Measurements from ENCODE around the gene ISYNA1.

ISYNA1 gene

GRCh38 chr19:18450021-18450930 is 12.3 kb upstream of the ISYNA1 start:
- no peak for TF ChIP-seq CTCF (IDR thresholded peaks at IDR 0.05; ENCODE audit: low read depth, low read length, missing control alignments)
- no peak overlapping the region for H3K4me3 ChIP-seq (ENCODE audit: low read depth, low read length)
- DNase-seq (ENCODE audit: low read depth): no peak

- no peak for DNase-seq (ENCODE audit: low read depth)
- TF ChIP-seq CTCF (IDR thresholded peaks at IDR 0.05; ENCODE audit: low read depth, low read length, missing control alignments): no peak
- H3K4me3 ChIP-seq (ENCODE audit: low read depth, low read length): no peak overlapping the region
These were observed 11.6 kb upstream of the ISYNA1 start for GRCh38 chr19:18449552-18449951.

GRCh38 chr19:18446811-18447359 is 9.0 kb upstream of the ISYNA1 start:
- no peak for TF ChIP-seq CTCF (IDR thresholded peaks at IDR 0.05; ENCODE audit: low read depth, low read length, missing control alignments)
- no peak overlapping the region for H3K4me3 ChIP-seq (ENCODE audit: low read depth, low read length)
- DNase-seq (ENCODE audit: low read depth): no peak

- no peak overlapping the region for H3K4me3 ChIP-seq (ENCODE audit: low read depth, low read length)
- DNase-seq (ENCODE audit: low read depth): no peak
- no peak for TF ChIP-seq CTCF (IDR thresholded peaks at IDR 0.05; ENCODE audit: low read depth, low read length, missing control alignments)
These were observed 8.3 kb upstream of the ISYNA1 start for GRCh38 chr19:18446145-18446810.

GRCh38 chr19:18445262-18445948 is 7.5 kb upstream of the ISYNA1 start:
- no peak overlapping the region for H3K4me3 ChIP-seq (ENCODE audit: low read depth, low read length)
- no peak for DNase-seq (ENCODE audit: low read depth)
- TF ChIP-seq CTCF (IDR thresholded peaks at IDR 0.05; ENCODE audit: low read depth, low read length, missing control alignments): no peak

- no peak overlapping the region for H3K4me3 ChIP-seq (ENCODE audit: low read depth, low read length)
- DNase-seq (ENCODE audit: low read depth): no peak
- TF ChIP-seq CTCF (IDR thresholded peaks at IDR 0.05; ENCODE audit: low read depth, low read length, missing control alignments): no peak
These were observed 6.6 kb upstream of the ISYNA1 start for GRCh38 chr19:18444513-18444912.

Measured in GM12864 (cell line).